Measurements from ENCODE around the gene AKR1B15.

- no peak for TF ChIP-seq CTCF (conservative IDR thresholded peaks at IDR 0.05; ENCODE audit: low read depth in 2 of 2)
- TF ChIP-seq EZH2 (IDR thresholded peaks at IDR 0.05; ENCODE audit: low read depth, unreplicated experiment): no peak
- no peak for TF ChIP-seq ETS1 (IDR thresholded peaks at IDR 0.05)
- TF ChIP-seq EZH2phosphoT487 (IDR thresholded peaks at IDR 0.05; ENCODE audit: unreplicated experiment): no peak
These were observed 44.9 kb downstream of the AKR1B15 start for GRCh38 chr7:134593530-134594392.
